D341Med (cell line): ENCODE data around the gene SBF2.
"Not testable (repeated sequence)": the region's sequence is repeated elsewhere in the genome, so short reads cannot be mapped to it uniquely, and the experiment has no call there.

ENCODE experiments used
- DNase-seq: peaks from one replicate; pipeline ENCODE4 v3.0.0; 2012; ENCODE audit warnings: low spot score

The SBF2 gene

GRCh38 chr11:9952511-9953196, 341.4 kb downstream of the SBF2 start:
- no peak for DNase-seq

- no peak for DNase-seq
Measured at GRCh38 chr11:9951807-9952206, 342.2 kb downstream of the SBF2 start.

GRCh38 chr11:9950462-9950861, 343.6 kb downstream of the SBF2 start:
- DNase-seq, result no peak

- no peak for DNase-seq
Measured at GRCh38 chr11:9947231-9947864, 346.7 kb downstream of the SBF2 start.

- DNase-seq, result not testable (repeated sequence)
Measured at GRCh38 chr11:9945680-9946079, 348.3 kb downstream of the SBF2 start.

GRCh38 chr11:9943386-9944110, 350.5 kb downstream of the SBF2 start:
- no peak for DNase-seq

GRCh38 chr11:9941991-9942390, 352.0 kb downstream of the SBF2 start:
- DNase-seq, result no peak

- not testable (repeated sequence) for DNase-seq
Measured at GRCh38 chr11:9939150-9939549, 354.9 kb downstream of the SBF2 start.

GRCh38 chr11:9936754-9937153, 357.3 kb downstream of the SBF2 start:
- DNase-seq, result no peak

GRCh38 chr11:9932843-9933242, 361.2 kb downstream of the SBF2 start:
- not testable (repeated sequence) for DNase-seq

- DNase-seq, result not testable (repeated sequence)
Measured at GRCh38 chr11:9930562-9931331, 363.3 kb downstream of the SBF2 start.

- no peak for DNase-seq
Measured at GRCh38 chr11:9927670-9928069, 366.3 kb downstream of the SBF2 start.

GRCh38 chr11:9923280-9923679, 370.7 kb downstream of the SBF2 start:
- no peak for DNase-seq

GRCh38 chr11:9922806-9923205, 371.2 kb downstream of the SBF2 start:
- DNase-seq, result no peak

- no peak for DNase-seq
Measured at GRCh38 chr11:9916480-9916879, 377.5 kb downstream of the SBF2 start.

GRCh38 chr11:9914064-9914463, 380.0 kb downstream of the SBF2 start:
- DNase-seq, result no peak

- no peak for DNase-seq
Measured at GRCh38 chr11:9905960-9906791, 387.8 kb downstream of the SBF2 start.

GRCh38 chr11:9905501-9905951, 388.5 kb downstream of the SBF2 start:
- DNase-seq, result no peak

GRCh38 chr11:9903579-9903978, 390.4 kb downstream of the SBF2 start:
- no peak for DNase-seq

GRCh38 chr11:9901943-9902342, 392.1 kb downstream of the SBF2 start:
- no peak for DNase-seq

- DNase-seq, result not testable (repeated sequence)
Measured at GRCh38 chr11:9900253-9900652, 393.8 kb downstream of the SBF2 start.
